Measurements from ENCODE around the gene ZNF267. TPM values are rescaled to one million over a fixed set of nuclear protein-coding genes. Genes with fewer than 3 reads are reported as not detected.
"Not testable (repeated sequence)": the region's sequence is repeated elsewhere in the genome, so short reads cannot be mapped to it uniquely, and the experiment has no call there.

The ZNF267 gene
- total RNA-seq, 4 donors from 2014 or later = 7.7 to 13.2 (median 11.3) TPM

GRCh38 chr16:31880322-31880979 lies 6.8 kb downstream of the ZNF267 start:
- Histone ChIP-seq H3K27ac (peak overlapping the region; percentile 19), H3K36me3 (peaks cover 11% of the 10 kb centered on the region), H3K4me1 (peaks cover 56% of the 10 kb centered on the region), H3K27me3 (no peaks in the 10 kb centered on the region), H3K4me3 (no peak overlapping the region), H3K9me3 (no peaks in the 10 kb centered on the region)
- DNase-seq (ENCODE audit: low spot score in 2 of 2) = no peak
- WGBS = 25% methylated on average over 3 of the region's 3 CpGs
- TF ChIP-seq POLR2AphosphoS5 (IDR thresholded peaks at IDR 0.05) (no peak), POLR2A (IDR thresholded peaks at IDR 0.05) (no peak), CTCF (IDR thresholded peaks at IDR 0.05) (no peak), EP300 (IDR thresholded peaks at IDR 0.05) (no peak)

- Histone ChIP-seq H3K27ac (no peak overlapping the region), H3K9me3 (no peaks in the 10 kb centered on the region), H3K4me1 (peaks cover 2% of the 10 kb centered on the region), H3K4me3 (no peak overlapping the region), H3K36me3 (peaks cover 44% of the 10 kb centered on the region), H3K27me3 (no peaks in the 10 kb centered on the region)
- 94% methylated on average over 4 of the region's 4 CpGs for WGBS
- TF ChIP-seq EP300 (IDR thresholded peaks at IDR 0.05) (no peak), POLR2A (IDR thresholded peaks at IDR 0.05) (no peak), CTCF (IDR thresholded peaks at IDR 0.05) (no peak), POLR2AphosphoS5 (IDR thresholded peaks at IDR 0.05) (no peak)
- DNase-seq (ENCODE audit: low spot score in 2 of 2) = no peak
These were observed 12.6 kb downstream of the ZNF267 start for GRCh38 chr16:31886227-31886626.

- Histone ChIP-seq H3K4me3 (no peak overlapping the region), H3K4me1 (no peaks in the 10 kb centered on the region), H3K36me3 (peaks cover 69% of the 10 kb centered on the region), H3K9me3 (no peaks in the 10 kb centered on the region), H3K27me3 (no peaks in the 10 kb centered on the region), H3K27ac (no peak overlapping the region)
- TF ChIP-seq POLR2AphosphoS5 (IDR thresholded peaks at IDR 0.05) = no peak
- no peak for TF ChIP-seq POLR2A (IDR thresholded peaks at IDR 0.05)
- TF ChIP-seq CTCF (IDR thresholded peaks at IDR 0.05) = no peak
- no peak for TF ChIP-seq EP300 (IDR thresholded peaks at IDR 0.05)
- DNase-seq (ENCODE audit: low spot score in 2 of 2) = no peak
These were observed 15.1 kb downstream of the ZNF267 start for GRCh38 chr16:31888735-31889134.

GRCh38 chr16:31892111-31892510 lies 18.5 kb downstream of the ZNF267 start:
- not testable (repeated sequence) for H3K27ac ChIP-seq; H3K9me3 ChIP-seq; H3K27me3 ChIP-seq; H3K4me1 ChIP-seq; H3K4me3 ChIP-seq; DNase-seq (ENCODE audit: low spot score in 2 of 2)
- WGBS = 90% methylated on average over 4 of the region's 4 CpGs
- peaks cover 77% of the 10 kb centered on the region for H3K36me3 ChIP-seq

- DNase-seq (ENCODE audit: low spot score in 2 of 2) = no peak
- Histone ChIP-seq H3K36me3 (peaks cover 81% of the 10 kb centered on the region), H3K9me3 (peaks cover 10% of the 10 kb centered on the region), H3K4me1 (no peaks in the 10 kb centered on the region), H3K27me3 (no peaks in the 10 kb centered on the region), H3K4me3 (no peak overlapping the region), H3K27ac (no peak overlapping the region)
- 100% methylated on average over 1 of the region's 1 CpG for WGBS
- TF ChIP-seq POLR2AphosphoS5 (IDR thresholded peaks at IDR 0.05) (no peak), EP300 (IDR thresholded peaks at IDR 0.05) (no peak), POLR2A (IDR thresholded peaks at IDR 0.05) (no peak), CTCF (IDR thresholded peaks at IDR 0.05) (no peak)
These were observed 20.2 kb downstream of the ZNF267 start for GRCh38 chr16:31893824-31894223.

GRCh38 chr16:31897283-31897682 lies 23.7 kb downstream of the ZNF267 start:
- H3K4me3 ChIP-seq = no peak overlapping the region
- no peaks in the 10 kb centered on the region for H3K4me1 ChIP-seq
- peaks cover 61% of the 10 kb centered on the region for H3K36me3 ChIP-seq
- DNase-seq (ENCODE audit: low spot score in 2 of 2) = no peak
- H3K27me3 ChIP-seq = no peaks in the 10 kb centered on the region
- TF ChIP-seq POLR2AphosphoS5 (IDR thresholded peaks at IDR 0.05) = no peak
- no peak overlapping the region for H3K27ac ChIP-seq
- H3K9me3 ChIP-seq = peaks cover 10% of the 10 kb centered on the region
